ENCODE measurements around the gene DERA. TPM values are rescaled to one million over a fixed set of nuclear protein-coding genes. Genes with fewer than 3 reads are reported as not detected.

Gene DERA
- polyA plus RNA-seq, 3 donors = 16.2 to 84.2 (median 83.6) TPM

GRCh38 chr12:15931590-15932053 is 20.5 kb downstream of the DERA start:
- Histone ChIP-seq H3K4me2 (replicated peaks; ENCODE audit: extremely low read depth, low read length, poor library complexity, severe bottlenecking) (no peak overlapping the region), H3K9me3 (replicated peaks in 1 of 2; ENCODE audit: control insufficient read depth in 1 of 2, insufficient read depth in 1 of 2, low read length in 2 of 2) (peaks cover 0 to 2% of the 10 kb centered on the region in 2 donors), H3K4me3 (replicated peaks in 1 of 3; ENCODE audit: low read depth in 2 of 3, low read length in 3 of 3) (no peak overlapping the region), H3K79me2 (ENCODE audit: insufficient read depth, low read length) (peaks cover 30% of the 10 kb centered on the region), H2AFZ (ENCODE audit: insufficient read depth, low read depth, low read length, poor library complexity, severe bottlenecking) (no peak overlapping the region), H4K20me1 (ENCODE audit: insufficient read depth, low read length) (peaks cover 12% of the 10 kb centered on the region), H3K4me1 (ENCODE audit: control insufficient read depth in 1 of 2, insufficient read depth in 2 of 2, low read length in 2 of 2) (no peaks in the 10 kb centered on the region), H3K36me3 (replicated peaks in 1 of 2; ENCODE audit: control insufficient read depth in 1 of 2, insufficient read depth in 2 of 2, low read length in 2 of 2) (no peaks in the 10 kb centered on the region), H3K9ac (ENCODE audit: insufficient read depth, low read length, poor library complexity, severe bottlenecking) (no peak overlapping the region), H3K27me3 (ENCODE audit: control insufficient read depth in 2 of 2, insufficient read depth in 2 of 2, low read length in 2 of 2) (no peaks in the 10 kb centered on the region), H3K27ac (ENCODE audit: low read depth in 1 of 2, low read length in 2 of 2) (no peak overlapping the region)
- Mint-ChIP-seq H3K27me3 (ENCODE audit: low read depth in 3 of 3) (peaks cover 0 to 1% (median 0%) of the 10 kb centered on the region in 3 donors), H3K4me3 (no peak overlapping the region), H3K4me1 (peaks cover 8% of the 10 kb centered on the region), H3K9me3 (peaks cover 0 to 6% (median 2%) of the 10 kb centered on the region in 7 donors), H3K36me3 (peaks cover 7 to 8% of the 10 kb centered on the region in 2 donors), H3K27ac (peak overlapping the region in 1 of 7 donors; percentile 16)
- 83% methylated on average over 2 of the region's 3 CpGs for WGBS (ENCODE audit: insufficient coverage)
- DNase-seq = no peak
- TF ChIP-seq, protein P1, sequence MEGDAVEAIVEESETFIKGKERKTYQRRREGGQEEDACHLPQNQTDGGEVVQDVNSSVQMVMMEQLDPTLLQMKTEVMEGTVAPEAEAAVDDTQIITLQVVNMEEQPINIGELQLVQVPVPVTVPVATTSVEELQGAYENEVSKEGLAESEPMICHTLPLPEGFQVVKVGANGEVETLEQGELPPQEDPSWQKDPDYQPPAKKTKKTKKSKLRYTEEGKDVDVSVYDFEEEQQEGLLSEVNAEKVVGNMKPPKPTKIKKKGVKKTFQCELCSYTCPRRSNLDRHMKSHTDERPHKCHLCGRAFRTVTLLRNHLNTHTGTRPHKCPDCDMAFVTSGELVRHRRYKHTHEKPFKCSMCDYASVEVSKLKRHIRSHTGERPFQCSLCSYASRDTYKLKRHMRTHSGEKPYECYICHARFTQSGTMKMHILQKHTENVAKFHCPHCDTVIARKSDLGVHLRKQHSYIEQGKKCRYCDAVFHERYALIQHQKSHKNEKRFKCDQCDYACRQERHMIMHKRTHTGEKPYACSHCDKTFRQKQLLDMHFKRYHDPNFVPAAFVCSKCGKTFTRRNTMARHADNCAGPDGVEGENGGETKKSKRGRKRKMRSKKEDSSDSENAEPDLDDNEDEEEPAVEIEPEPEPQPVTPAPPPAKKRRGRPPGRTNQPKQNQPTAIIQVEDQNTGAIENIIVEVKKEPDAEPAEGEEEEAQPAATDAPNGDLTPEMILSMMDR (IDR thresholded peaks at IDR 0.05) = no peak
- intact Hi-C loops (cut with micrococcal nuclease) = no loop called here

DNA sequence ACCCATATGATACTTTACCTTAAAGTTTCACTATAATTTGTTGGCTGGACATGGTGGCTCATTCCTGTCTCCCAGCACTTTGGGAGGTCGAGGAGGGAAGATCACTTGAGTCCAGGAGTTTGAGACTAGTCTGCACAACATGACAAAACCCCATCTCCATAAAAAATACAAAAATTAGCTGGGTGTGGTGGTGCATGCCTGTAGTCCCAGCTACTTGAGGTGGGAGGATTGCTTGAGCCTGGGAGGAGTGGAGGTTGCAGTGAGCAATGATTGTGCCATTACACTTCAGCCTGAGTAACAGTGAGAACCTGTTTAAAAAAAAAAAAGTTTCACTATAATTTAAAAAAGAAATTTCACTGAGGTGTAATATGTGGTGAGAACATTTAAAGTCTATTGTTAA is 21.2 kb downstream of the DERA start:
- TF ChIP-seq, protein P1 (IDR thresholded peaks at IDR 0.05) = no peak
- no peak overlapping the region for H3K4me2 ChIP-seq (replicated peaks; ENCODE audit: extremely low read depth, low read length, poor library complexity, severe bottlenecking)
- intact Hi-C loops (cut with micrococcal nuclease) = no loop called here
- no peak overlapping the region for H2AFZ ChIP-seq (ENCODE audit: insufficient read depth, low read depth, low read length, poor library complexity, severe bottlenecking)
- peaks cover 0 to 2% of the 10 kb centered on the region in 2 donors for H3K9me3 ChIP-seq (replicated peaks in 1 of 2; ENCODE audit: control insufficient read depth in 1 of 2, insufficient read depth in 1 of 2, low read length in 2 of 2)
- Mint-ChIP-seq H3K27ac (peak overlapping the region in 1 of 7 donors; percentile 26), H3K4me1 (peaks cover 8% of the 10 kb centered on the region), H3K27me3 (ENCODE audit: low read depth in 3 of 3) (peaks cover 0 to 1% (median 0%) of the 10 kb centered on the region in 3 donors), H3K9me3 (peaks cover 0 to 6% (median 2%) of the 10 kb centered on the region in 7 donors), H3K4me3 (no peak overlapping the region), H3K36me3 (peaks cover 7 to 8% of the 10 kb centered on the region in 2 donors)
- H3K4me3 ChIP-seq (replicated peaks in 1 of 3; ENCODE audit: low read depth in 2 of 3, low read length in 3 of 3) = no peak overlapping the region
- peaks cover 26% of the 10 kb centered on the region for H3K79me2 ChIP-seq (ENCODE audit: insufficient read depth, low read length)
- peaks cover 12% of the 10 kb centered on the region for H4K20me1 ChIP-seq (ENCODE audit: insufficient read depth, low read length)
- H3K36me3 ChIP-seq (replicated peaks in 1 of 2; ENCODE audit: control insufficient read depth in 1 of 2, insufficient read depth in 2 of 2, low read length in 2 of 2) = no peaks in the 10 kb centered on the region
- no CpG with 5 or more reads among the region's 1 CpG for WGBS (ENCODE audit: insufficient coverage)
- H3K27me3 ChIP-seq (ENCODE audit: control insufficient read depth in 2 of 2, insufficient read depth in 2 of 2, low read length in 2 of 2) = no peaks in the 10 kb centered on the region
- DNase-seq = no peak
- H3K27ac ChIP-seq (ENCODE audit: low read depth in 1 of 2, low read length in 2 of 2) = no peak overlapping the region
- no peak overlapping the region for H3K9ac ChIP-seq (ENCODE audit: insufficient read depth, low read length, poor library complexity, severe bottlenecking)
- no peaks in the 10 kb centered on the region for H3K4me1 ChIP-seq (ENCODE audit: control insufficient read depth in 1 of 2, insufficient read depth in 2 of 2, low read length in 2 of 2)

All from CD14-positive monocyte (primary cell).